Measurements from ENCODE around the gene LIF.

- TF ChIP-seq L3MBTL2 (conservative IDR thresholded peaks at IDR 0.05) (no peak), HDGF (IDR thresholded peaks at IDR 0.05; ENCODE audit: borderline replicate concordance) (no peak), FOXM1 (IDR thresholded peaks at IDR 0.05; ENCODE audit: borderline replicate concordance) (no peak), FOXA1 (IDR thresholded peaks at IDR 0.05) (no peak), TARDBP (IDR thresholded peaks at IDR 0.05) (no peak), ZNF384 (IDR thresholded peaks at IDR 0.05) (no peak), SUZ12 (IDR thresholded peaks at IDR 0.05) (no peak), FOXK2 (IDR thresholded peaks at IDR 0.05) (no peak), SP1 (IDR thresholded peaks at IDR 0.05) (no peak), CTBP1 (IDR thresholded peaks at IDR 0.05; ENCODE audit: borderline replicate concordance) (no peak), NFRKB (IDR thresholded peaks at IDR 0.05) (no peak), BHLHE40 (IDR thresholded peaks at IDR 0.05; ENCODE audit: borderline replicate concordance) (no peak), ARNT (IDR thresholded peaks at IDR 0.05) (no peak)
These were observed 39.8 kb upstream of the LIF start for GRCh38 chr22:30286331-30286730.

Measured in HEK293T (cell line).